HG03103 (cell line): ENCODE results near the gene SDHA.
"Not testable (repeated sequence)": the region's sequence is repeated elsewhere in the genome, so short reads cannot be mapped to it uniquely, and the experiment has no call there.

Experiments used
- ATAC-seq: cut with Tn5 transposase; IDR thresholded peaks from one replicate; pipeline ENCODE4 v1.9.1; 2021; ENCODE audit warnings: low read depth; ENCODE audit not compliant: unreplicated experiment

Gene SDHA

GRCh38 chr5:218457-219291, 554 bp downstream of the SDHA start:
- ATAC-seq = peak; percentile 8

GRCh38 chr5:219460-219863, 1.3 kb downstream of the SDHA start:
- no peak for ATAC-seq

GRCh38 chr5:219991-220390, 1.9 kb downstream of the SDHA start:
- ATAC-seq = no peak

- not testable (repeated sequence) for ATAC-seq
Measured at GRCh38 chr5:222951-223715, 5.0 kb downstream of the SDHA start.

GRCh38 chr5:223791-224190, 5.7 kb downstream of the SDHA start:
- ATAC-seq = no peak

- ATAC-seq = no peak
Measured at GRCh38 chr5:225334-225733, 7.2 kb downstream of the SDHA start.

- not testable (repeated sequence) for ATAC-seq
Measured at GRCh38 chr5:227375-227774, 9.3 kb downstream of the SDHA start.

- ATAC-seq = no peak
Measured at GRCh38 chr5:228886-229285, 10.8 kb downstream of the SDHA start.

- no peak for ATAC-seq
Measured at GRCh38 chr5:230711-231110, 12.6 kb downstream of the SDHA start.

GRCh38 chr5:231661-232060, 13.5 kb downstream of the SDHA start:
- ATAC-seq = no peak

- ATAC-seq = not testable (repeated sequence)
Measured at GRCh38 chr5:233426-233825, 15.3 kb downstream of the SDHA start.

GRCh38 chr5:234450-234849, 16.3 kb downstream of the SDHA start:
- no peak for ATAC-seq

GRCh38 chr5:235527-235926, 17.4 kb downstream of the SDHA start:
- ATAC-seq = not testable (repeated sequence)

GRCh38 chr5:237931-238330, 19.8 kb downstream of the SDHA start:
- ATAC-seq = not testable (repeated sequence)

- ATAC-seq = not testable (repeated sequence)
Measured at GRCh38 chr5:240550-240949, 22.4 kb downstream of the SDHA start.

GRCh38 chr5:241045-241669, 23.0 kb downstream of the SDHA start:
- ATAC-seq = not testable (repeated sequence)

- ATAC-seq = not testable (repeated sequence)
Measured at GRCh38 chr5:243683-244367, 25.7 kb downstream of the SDHA start.

GRCh38 chr5:245717-246116, 27.6 kb downstream of the SDHA start:
- ATAC-seq = not testable (repeated sequence)

GRCh38 chr5:250396-250795, 32.3 kb downstream of the SDHA start:
- not testable (repeated sequence) for ATAC-seq

GRCh38 chr5:251016-251415, 32.9 kb downstream of the SDHA start:
- ATAC-seq = not testable (repeated sequence)

GRCh38 chr5:251538-251937, 33.4 kb downstream of the SDHA start:
- not testable (repeated sequence) for ATAC-seq
